T47D (cell line): ENCODE results near the gene SERPINC1.
"Not testable (repeated sequence)": the region's sequence is repeated elsewhere in the genome, so short reads cannot be mapped to it uniquely, and the experiment has no call there.

Experiments
- DNase-seq, 2 experiments: peaks; one replicate each; pipeline versions ENCODE4 v3.0.0 to v3.0.0-alpha.2; 2011 to 2012; ENCODE audit warnings: low read depth in 1 of 2, low spot score in 1 of 2
- JUND ChIP-seq: IDR thresholded peaks from 2 replicates; pipeline ENCODE4 v1.6.1; 2012; ENCODE audit warnings: low read depth
- in situ Hi-C: cut with HindIII; loops from 2 replicates; pipeline ENCODE4 v1.10.0; 2016; ENCODE audit warnings: low sequenced_read_pairs, low pct_unique_long_range_greater_than_20kb

The SERPINC1 gene

GRCh38 chr1:173884701-173885100 lies 32.4 kb downstream of the SERPINC1 start:
- no peak for TF ChIP-seq JUND
- DNase-seq: no peak
- in situ Hi-C loops: no loop called here

- in situ Hi-C loops, DNase-seq: not testable (repeated sequence)
These were observed 36.0 kb downstream of the SERPINC1 start for GRCh38 chr1:173881117-173881516.

GRCh38 chr1:173878251-173878650 lies 38.9 kb downstream of the SERPINC1 start:
- TF ChIP-seq JUND: no peak
- in situ Hi-C loops: no loop called here
- DNase-seq: no peak

- in situ Hi-C loops: no loop called here
- TF ChIP-seq JUND: no peak
- DNase-seq: peak in 1 of 2 experiments; percentile 52
These were observed 40.4 kb downstream of the SERPINC1 start for GRCh38 chr1:173876732-173877131.

GRCh38 chr1:173871500-173871899 lies 45.6 kb downstream of the SERPINC1 start:
- in situ Hi-C loops: no loop called here
- DNase-seq: no peak
- TF ChIP-seq JUND: no peak

- no peak for DNase-seq
- in situ Hi-C loops: no loop called here
These were observed 46.0 kb downstream of the SERPINC1 start for GRCh38 chr1:173871091-173871490.

GRCh38 chr1:173870252-173871075 lies 46.7 kb downstream of the SERPINC1 start:
- DNase-seq: peak in 1 of 2 experiments; percentile 46
- in situ Hi-C loops: no loop called here
- no peak for TF ChIP-seq JUND

More at GRCh38 chr1:173871091-173871490, 46.0 kb downstream of the SERPINC1 start:
- no peak for TF ChIP-seq JUND

GRCh38 chr1:173869021-173869359 lies 48.1 kb downstream of the SERPINC1 start:
- in situ Hi-C loops: no loop called here
- no peak for TF ChIP-seq JUND
- DNase-seq: peak in 1 of 2 experiments; percentile 93

GRCh38 chr1:173868266-173869020 lies 48.7 kb downstream of the SERPINC1 start, which contains the start of gene ZBTB37:
Gene ZBTB37, plus strand, starts transcription at chr1:173868380. Its CDS starts 1,846 bp downstream, at chr1:173870226.
- in situ Hi-C loops: no loop called here
- no peak for TF ChIP-seq JUND

GRCh38 chr1:173867753-173868265 lies 49.3 kb downstream of the SERPINC1 start, which contains the start of gene GAS5:
Gene GAS5, minus strand, starts transcription at chr1:173867989.
- no peak for TF ChIP-seq JUND
- in situ Hi-C loops: no loop called here
- DNase-seq: peak; percentile 85 to 100

More at GRCh38 chr1:173868266-173869020, 48.7 kb downstream of the SERPINC1 start, which contains the start of gene ZBTB37:
- peak; percentile 59 to 98 for DNase-seq

- no peak for TF ChIP-seq JUND
- in situ Hi-C loops: no loop called here
- no peak for DNase-seq
These were observed 49.9 kb downstream of the SERPINC1 start for GRCh38 chr1:173867141-173867752.

GRCh38 chr1:173866413-173867115 lies 50.6 kb downstream of the SERPINC1 start:
- DNase-seq: no peak
- no peak for TF ChIP-seq JUND
- in situ Hi-C loops: no loop called here
